ENCODE results near the gene THAP7.

The THAP7 gene

GRCh38 chr22:20962491-20962945, 39.4 kb downstream of the THAP7 start:
- no peak for DNase-seq

DNA sequence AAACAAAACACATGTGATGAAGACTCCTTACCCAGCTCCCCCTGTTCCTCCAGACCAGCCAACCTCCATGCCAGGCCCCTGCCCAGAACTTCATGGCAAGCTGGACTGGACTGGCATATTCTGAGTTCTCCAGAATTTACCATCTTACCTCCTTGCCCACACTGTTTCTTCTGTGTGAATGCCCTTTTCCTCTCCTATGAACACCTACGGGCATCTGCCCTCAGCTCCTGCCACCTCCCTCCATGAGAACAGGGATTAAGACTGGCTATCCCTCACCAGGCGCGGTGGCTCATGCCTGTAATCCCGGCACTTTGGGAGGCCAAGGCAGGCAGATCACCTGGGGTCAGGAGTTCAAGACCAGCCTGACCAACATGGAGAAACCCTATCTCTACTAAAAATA, 41.3 kb downstream of the THAP7 start:
- DNase-seq: no peak

DNA sequence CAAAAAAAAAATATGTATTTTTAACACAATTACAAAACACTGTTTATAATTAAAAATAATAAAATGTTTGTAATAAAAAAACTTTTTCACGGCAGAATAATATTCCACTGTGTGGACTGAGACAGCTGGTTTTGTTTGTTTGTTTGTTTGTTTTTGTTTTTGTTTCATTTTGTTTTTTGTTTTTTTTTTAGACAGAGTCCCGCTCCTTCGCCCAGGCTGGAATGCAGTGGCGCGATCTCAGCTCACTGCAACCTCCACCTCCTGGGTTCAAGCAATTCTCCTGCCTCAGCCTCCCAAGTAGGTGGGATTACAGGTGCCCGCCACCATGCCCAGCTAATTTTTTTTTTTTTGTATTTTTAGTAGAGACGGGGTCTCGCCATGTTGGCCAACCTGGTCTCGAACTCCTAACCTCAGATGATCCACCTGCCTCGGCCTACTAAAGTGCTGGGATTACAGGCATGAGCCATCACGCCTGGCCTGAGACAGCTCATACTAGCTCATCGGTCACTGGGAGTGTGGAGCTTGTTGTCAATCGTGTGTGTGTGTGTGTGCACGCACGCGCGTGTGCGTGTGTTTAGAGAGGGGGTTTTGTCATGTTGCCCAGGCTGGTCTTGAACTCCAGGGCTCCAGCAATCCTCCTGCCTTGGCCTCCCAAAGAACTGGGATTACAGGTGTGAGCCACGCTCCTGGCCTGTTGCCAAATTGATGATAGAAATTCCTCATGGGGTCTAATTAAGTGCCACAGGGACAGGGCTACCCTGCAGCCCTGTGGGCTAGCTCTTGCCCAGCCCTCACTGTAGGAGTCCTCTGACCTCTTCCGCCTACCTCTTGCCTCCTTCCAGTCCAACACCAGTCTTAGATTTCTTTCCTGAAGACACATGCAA, 42.1 kb downstream of the THAP7 start:
- DNase-seq: no peak

- DNase-seq: no peak
Measured at GRCh38 chr22:20957683-20958431, 44.1 kb downstream of the THAP7 start.

GRCh38 chr22:20957102-20957682, 44.7 kb downstream of the THAP7 start:
- DNase-seq: no peak

DNA sequence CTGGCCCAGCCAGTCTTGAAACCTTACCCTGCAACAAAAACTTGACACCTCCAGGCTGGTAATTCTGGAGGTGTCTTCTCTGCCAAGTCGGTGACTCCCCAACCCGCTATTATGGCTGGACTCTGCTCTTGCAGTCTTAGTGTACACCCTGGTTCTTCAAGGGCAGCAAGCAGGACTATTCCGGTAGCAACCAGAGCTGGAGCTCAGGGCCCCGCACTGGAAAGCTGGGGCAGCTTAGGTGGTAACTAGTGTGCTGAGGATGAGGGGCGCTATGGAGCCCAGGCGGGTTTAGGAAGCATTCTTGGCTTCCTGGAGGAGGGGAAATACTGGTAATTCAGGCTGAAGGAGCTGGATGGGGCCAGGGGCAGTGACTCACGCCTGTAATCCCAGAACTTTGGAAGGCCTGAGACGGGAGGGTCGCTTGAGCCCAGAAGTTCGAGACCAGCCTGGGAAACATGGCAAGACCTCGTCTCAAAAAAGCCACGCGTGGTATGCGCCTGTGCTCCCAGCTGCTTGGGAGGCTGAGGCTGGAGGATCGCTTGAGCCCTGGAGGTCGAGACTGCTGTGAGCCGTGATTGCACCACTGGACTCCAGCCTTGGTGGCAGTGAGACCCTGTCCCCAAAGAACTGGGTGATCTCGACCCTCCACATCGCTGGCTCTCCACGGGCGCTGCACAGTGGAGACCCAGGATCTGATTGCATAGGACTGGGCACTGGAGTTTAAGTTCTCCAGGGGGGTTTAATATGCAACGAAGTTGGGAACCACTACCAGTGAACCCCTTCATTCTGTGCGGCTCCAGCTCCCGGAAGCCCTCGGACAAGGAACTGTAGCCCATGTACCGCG, 45.4 kb downstream of the THAP7 start:
- DNase-seq: no peak

DNA sequence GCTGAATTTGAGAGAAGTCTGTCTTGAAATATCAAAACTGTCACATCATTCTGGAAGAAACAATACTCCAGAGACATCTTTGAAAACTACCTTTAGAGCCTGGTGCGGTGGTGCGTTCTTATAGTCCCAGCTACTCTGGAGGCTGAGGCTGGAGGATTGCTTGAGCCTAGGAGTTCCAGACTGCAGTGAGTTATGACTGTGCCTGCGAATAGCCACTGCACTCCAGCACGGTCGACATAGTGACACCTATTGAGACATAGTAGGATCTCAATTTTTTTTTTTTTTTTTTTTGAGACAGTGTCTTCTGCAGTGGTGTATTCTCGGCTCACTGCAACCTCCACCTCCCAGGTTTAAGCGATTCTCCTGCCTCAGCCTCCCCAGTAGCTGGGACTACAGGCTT, 46.4 kb downstream of the THAP7 start:
- DNase-seq: no peak

GRCh38 chr22:20953668-20954500, 48.0 kb downstream of the THAP7 start:
- DNase-seq: no peak

GRCh38 chr22:20953342-20953608, 48.6 kb downstream of the THAP7 start:
- DNase-seq: no peak

DNA sequence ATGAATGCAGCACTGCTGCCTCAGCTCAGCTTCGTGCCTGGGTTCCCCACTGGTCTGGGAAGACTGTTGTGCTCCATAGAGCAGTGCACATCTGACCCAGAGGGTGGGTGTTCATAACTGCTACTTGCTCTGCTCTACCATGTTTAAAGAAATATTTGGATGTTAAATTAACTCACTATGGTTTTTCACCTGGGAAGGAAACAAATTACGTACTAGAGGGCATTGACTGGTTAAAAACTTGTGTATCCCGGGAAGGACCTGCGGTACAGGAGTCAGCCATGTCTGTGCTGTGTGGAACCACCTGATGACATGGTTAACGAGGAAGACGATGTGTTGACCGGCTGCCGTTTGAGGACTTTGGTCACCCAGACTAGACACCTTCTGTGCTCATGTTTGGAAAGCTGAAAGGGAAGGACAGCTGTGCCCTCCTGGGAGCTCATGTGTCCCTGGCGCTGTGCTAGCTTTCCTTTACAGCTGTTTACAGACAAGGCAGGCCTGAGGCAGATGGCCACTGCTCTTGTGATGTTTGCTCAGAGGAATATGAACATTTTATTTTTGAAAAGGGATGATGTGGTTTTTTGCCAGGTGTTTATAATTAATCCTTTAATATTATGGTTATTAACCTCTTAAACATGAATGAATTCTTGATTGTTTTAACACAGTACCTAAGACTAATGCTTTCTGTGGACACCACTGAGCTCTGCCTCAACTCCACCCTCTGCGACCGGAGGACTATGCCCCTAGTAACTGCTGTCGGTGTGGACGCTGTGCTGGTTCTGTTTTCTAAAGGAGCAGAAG, 49.2 kb downstream of the THAP7 start:
- no peak for DNase-seq

- no peak for DNase-seq
Measured at GRCh38 chr22:20951932-20952380, 50.0 kb downstream of the THAP7 start.

DNA sequence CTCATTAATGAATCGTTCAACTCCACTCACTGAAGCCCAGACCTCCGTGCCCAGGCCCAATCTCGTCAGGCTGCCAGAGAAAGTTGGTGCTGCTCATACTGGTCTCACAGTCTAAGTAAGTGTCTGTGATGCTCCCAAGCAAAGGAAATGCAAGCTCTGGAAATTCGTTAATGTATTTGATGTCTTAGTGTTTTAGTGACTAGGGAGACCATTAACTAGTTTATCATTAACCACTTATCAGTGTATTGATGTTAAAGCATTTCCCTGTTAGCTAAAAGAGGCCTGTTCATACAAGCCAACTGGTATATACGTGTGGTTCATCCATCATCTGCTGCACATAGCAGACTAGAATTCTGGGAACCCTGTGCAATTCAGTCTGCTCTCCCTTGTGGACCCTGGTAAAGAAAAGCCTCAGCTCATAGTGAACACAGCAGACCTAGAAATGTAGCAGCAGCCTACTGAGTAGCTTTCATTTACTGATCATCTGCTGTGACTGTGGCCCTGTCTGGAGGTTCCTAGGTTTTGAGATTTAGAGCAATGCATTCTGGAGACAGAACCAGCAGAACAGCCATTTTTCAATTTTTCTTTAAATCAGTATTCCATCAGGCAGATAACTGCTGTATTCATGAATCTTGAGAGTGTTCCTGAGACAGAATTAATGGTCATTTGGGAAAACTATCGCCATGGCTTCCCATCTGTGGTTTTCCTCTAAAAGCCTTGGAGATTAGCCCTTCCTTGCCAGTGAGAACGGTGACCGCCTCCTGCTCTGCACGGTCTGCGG, 50.6 kb downstream of the THAP7 start:
- DNase-seq: no peak

DNA sequence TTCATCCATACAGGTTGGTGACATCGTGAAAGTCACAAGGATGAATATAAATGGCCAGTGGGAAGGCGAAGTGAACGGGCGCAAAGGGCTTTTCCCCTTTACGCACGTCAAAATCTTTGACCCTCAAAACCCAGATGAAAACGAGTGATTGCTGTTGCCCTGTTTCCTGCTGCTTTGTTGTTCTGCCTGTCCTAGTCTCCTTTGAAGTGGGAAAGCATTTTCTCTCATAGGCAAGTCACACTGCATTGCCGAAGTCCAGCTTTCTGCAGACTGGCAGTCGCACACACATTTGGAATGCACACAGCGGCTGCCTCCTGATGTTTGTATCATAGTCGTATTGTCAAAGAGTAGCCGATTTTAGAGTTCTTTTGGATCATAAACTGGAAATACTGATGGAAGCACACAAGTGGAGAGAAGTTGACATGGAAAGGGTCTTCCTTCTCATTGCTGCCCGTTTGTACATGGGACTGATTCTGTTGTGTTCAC, 52.2 kb downstream of the THAP7 start:
- DNase-seq: no peak

All from CD4-positive, alpha-beta T cell treated with Interleukin-6 for 4 hours (primary cell).